WTC11 (cell line): Measurements from ENCODE around the gene EFS. TPM values are rescaled to one million over a fixed set of nuclear protein-coding genes. Genes with fewer than 3 reads are reported as not detected.

Experiments used
- ATAC-seq: fragments of 200-7000 bp; cut with Tn5 transposase; 2 replicates; pipeline ENCODE4 v1.10.0; 2021; ENCODE audit warnings: mild to moderate bottlenecking, moderate library complexity
- CTCF ChIA-PET: fragments of 300-600 bp; sonication (Branson Sonifier 250); formaldehyde crosslinking; loops from one replicate; lab custom pipeline; 2021; ENCODE audit warnings: antibody characterized with exemption; lab: Charles Lee
- POLR2A ChIA-PET: fragments of 350-600 bp; sonication (Branson Sonifier 250); formaldehyde crosslinking; loops from one replicate; lab custom pipeline; 2021; ENCODE audit warnings: antibody characterized with exemption; lab: Charles Lee
- DNase-seq: peaks from one replicate; pipeline ENCODE4 v3.0.0; 2021; ENCODE audit warnings: low spot score
- H3K27ac Mint-ChIP-seq: 2 replicates; pipeline ENCODE4 v1.8.0; 2021; ENCODE audit warnings: mixed read lengths
- H3K27me3 Mint-ChIP-seq: 2 replicates; pipeline ENCODE4 v1.8.0; 2021; ENCODE audit warnings: low read depth, mild to moderate bottlenecking, moderate library complexity, mixed read lengths
- H3K36me3 Mint-ChIP-seq: 2 replicates; pipeline ENCODE4 v1.8.0; 2021; ENCODE audit warnings: mixed read lengths
- H3K4me1 Mint-ChIP-seq: 2 replicates; pipeline ENCODE4 v1.8.0; 2022; ENCODE audit warnings: mixed read lengths
- H3K4me3 Mint-ChIP-seq: 2 replicates; pipeline ENCODE4 v1.8.0; 2021; ENCODE audit warnings: mild to moderate bottlenecking, moderate library complexity, mixed read lengths
- H3K9me3 Mint-ChIP-seq: 2 replicates; pipeline ENCODE4 v1.8.0; 2021; ENCODE audit warnings: mixed read lengths
- ATF1 ChIP-seq: sonication (generic); formaldehyde crosslinking; IDR thresholded peaks from 2 replicates; pipeline ENCODE4 v1.8.1; 2023; ENCODE audit warnings: mild to moderate bottlenecking, moderate library complexity, missing genetic modification reagents
- CREB1 ChIP-seq: sonication (generic); formaldehyde crosslinking; IDR thresholded peaks from 2 replicates; pipeline ENCODE4 v1.8.0; 2023; ENCODE audit warnings: mild to moderate bottlenecking, missing genetic modification reagents
- ESRRA ChIP-seq: sonication (generic); formaldehyde crosslinking; IDR thresholded peaks from 2 replicates; pipeline ENCODE4 v1.8.1; 2022; ENCODE audit warnings: mild to moderate bottlenecking, missing genetic modification reagents, borderline replicate concordance
- FOXJ3 ChIP-seq: sonication (generic); formaldehyde crosslinking; IDR thresholded peaks from 2 replicates; pipeline ENCODE4 v1.9.0; 2021; ENCODE audit warnings: missing genetic modification reagents, mild to moderate bottlenecking, borderline replicate concordance
- GRHL2 ChIP-seq: fragments of 250-450 bp; sonication (Bioruptor Pico); IDR thresholded peaks from 2 replicates; pipeline ENCODE4 v1.8.0; 2022; ENCODE audit warnings: mild to moderate bottlenecking, moderate library complexity; ENCODE audit not compliant: insufficient replicate concordance, severe bottlenecking
- HMGXB4 ChIP-seq: sonication (generic); formaldehyde crosslinking; IDR thresholded peaks from 2 replicates; pipeline ENCODE4 v1.8.1; 2023; ENCODE audit warnings: mild to moderate bottlenecking, moderate library complexity, missing genetic modification reagents
- MXD4 ChIP-seq: fragments of 250-450 bp; sonication (Bioruptor Pico); IDR thresholded peaks from 2 replicates; pipeline ENCODE4 v1.8.0; 2021; ENCODE audit warnings: mild to moderate bottlenecking, moderate library complexity, borderline replicate concordance
- MYBL2 ChIP-seq: sonication (generic); formaldehyde crosslinking; IDR thresholded peaks from 2 replicates; pipeline ENCODE4 v1.8.1; 2023; ENCODE audit warnings: mild to moderate bottlenecking, moderate library complexity, missing genetic modification reagents
- NR3C1 ChIP-seq: sonication (generic); formaldehyde crosslinking; conservative IDR thresholded peaks from 2 replicates; pipeline ENCODE4 v1.8.1; 2023; ENCODE audit warnings: low read depth, mild to moderate bottlenecking, missing genetic modification reagents
- PRDM15 ChIP-seq: sonication (generic); formaldehyde crosslinking; IDR thresholded peaks from 2 replicates; pipeline ENCODE4 v1.8.0; 2022; ENCODE audit warnings: missing genetic modification reagents
- RORB ChIP-seq: fragments of 250-450 bp; sonication (Bioruptor Pico); IDR thresholded peaks from 2 replicates; pipeline ENCODE4 v1.9.0; 2021; ENCODE audit warnings: mild to moderate bottlenecking
- SOX15 ChIP-seq: fragments of 250-450 bp; sonication (Bioruptor Pico); IDR thresholded peaks from 2 replicates; pipeline ENCODE4 v1.9.0; 2021; ENCODE audit warnings: mild to moderate bottlenecking
- ZBTB21 ChIP-seq: sonication (generic); formaldehyde crosslinking; IDR thresholded peaks from 2 replicates; pipeline ENCODE4 v1.8.1; 2023; ENCODE audit warnings: mild to moderate bottlenecking, missing genetic modification reagents, borderline replicate concordance
- ZNF138 ChIP-seq: sonication (generic); formaldehyde crosslinking; conservative IDR thresholded peaks from 2 replicates; pipeline ENCODE4 v1.8.1; 2022; ENCODE audit warnings: mild to moderate bottlenecking, moderate library complexity, missing genetic modification reagents
- ZNF232 ChIP-seq: sonication (generic); formaldehyde crosslinking; IDR thresholded peaks from 2 replicates; pipeline ENCODE4 v1.8.0; 2022; ENCODE audit warnings: mild to moderate bottlenecking, missing genetic modification reagents
- ZNF263 ChIP-seq: sonication (generic); formaldehyde crosslinking; IDR thresholded peaks from 2 replicates; pipeline ENCODE4 v1.8.1; 2022; ENCODE audit warnings: low read depth, mild to moderate bottlenecking, moderate library complexity, missing genetic modification reagents
- ZNF416 ChIP-seq: fragments of 250-450 bp; sonication (Bioruptor Pico); IDR thresholded peaks from 2 replicates; pipeline ENCODE4 v1.9.0; 2021; ENCODE audit warnings: mild to moderate bottlenecking, inconsistent platforms
- ZNF425 ChIP-seq: fragments of 250-450 bp; sonication (Bioruptor Pico); conservative IDR thresholded peaks from 2 replicates; pipeline ENCODE4 v1.9.0; 2021; ENCODE audit warnings: mild to moderate bottlenecking
- ZNF671 ChIP-seq: fragments of 250-450 bp; sonication (Bioruptor Pico); IDR thresholded peaks from 2 replicates; pipeline ENCODE4 v1.8.0; 2021; ENCODE audit warnings: mild to moderate bottlenecking
- total RNA-seq: library from RNA; stranded (reverse); gene quantifications from 3 replicates; pipeline ENCODE4 v1.2.3, GENCODE V29; 2021
- TF ChIP-seq, protein P1 (sequence below): sonication (generic); formaldehyde crosslinking; conservative IDR thresholded peaks from 2 replicates; pipeline ENCODE4 v1.8.1; 2023; ENCODE audit warnings: mild to moderate bottlenecking, low read depth, missing genetic modification reagents, moderate library complexity
- TF ChIP-seq, protein P2 (sequence below): fragments of 250-450 bp; sonication (Bioruptor Pico); IDR thresholded peaks from 2 replicates; pipeline ENCODE4 v1.9.0; 2021; ENCODE audit warnings: moderate library complexity, mild to moderate bottlenecking, inconsistent platforms, borderline replicate concordance

EFS gene
- total RNA-seq, 1 experiment from 2014 or later = 35.3 TPM

GRCh38 chr14:23373041-23373440 is 8.1 kb upstream of the EFS start:
- no peaks in the 10 kb centered on the region for H3K9me3 Mint-ChIP-seq
- no peak overlapping the region for H3K4me3 Mint-ChIP-seq
- no peaks in the 10 kb centered on the region for H3K36me3 Mint-ChIP-seq
- ChIA-PET POLR2A (no interaction called here), CTCF (interaction anchor here (1.0 kb wide), 1 partner anchor 25 kb away, joined by 3 read pairs; no protein-coding TSS in a partner anchor)
- H3K27ac Mint-ChIP-seq = no peak overlapping the region
- no peak for DNase-seq
- TF ChIP-seq ZNF425 (CRISPR knock-in tag) (no peak), ZNF416 (CRISPR knock-in tag) (no peak)
- H3K27me3 Mint-ChIP-seq = peaks cover 66% of the 10 kb centered on the region
- no peak for ATAC-seq
- H3K4me1 Mint-ChIP-seq = peaks cover 7% of the 10 kb centered on the region

DNA sequence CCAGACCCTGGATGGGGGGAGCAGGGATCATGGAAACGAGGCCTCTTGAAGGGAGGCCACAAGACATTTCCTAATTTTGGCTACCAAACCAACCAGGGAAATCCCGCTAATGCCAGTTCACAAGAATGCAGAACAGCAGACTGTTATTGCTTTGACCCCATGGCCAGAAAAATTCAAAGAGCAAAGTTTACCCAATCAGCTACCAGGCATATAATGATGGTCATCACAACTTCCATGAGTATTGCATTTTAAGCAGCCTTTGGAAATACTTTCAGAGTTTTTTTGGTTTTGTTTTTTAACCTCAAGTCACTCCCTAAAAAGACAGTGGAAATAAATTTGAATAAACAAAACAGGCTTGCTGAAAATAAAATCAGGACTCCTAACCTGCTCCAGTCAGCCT is 7.5 kb upstream of the EFS start, which contains the start of gene IL25:
Gene IL25 (plus strand): TSS at position 301 of the 400 bp plus-strand sequence.
- no peak within 1 kb of the TSS for H3K27ac Mint-ChIP-seq
- DNase-seq (no peak), ATAC-seq (no peak)
- no peaks in the 10 kb centered on the region for H3K9me3 Mint-ChIP-seq
- peaks cover 7% of the 10 kb centered on the region for H3K4me1 Mint-ChIP-seq
- TF ChIP-seq ZNF263 (CRISPR knock-in tag) (no peak), GRHL2 (CRISPR knock-in tag) (no peak), RORB (CRISPR knock-in tag) (no peak), SOX15 (CRISPR knock-in tag) (no peak), HMGXB4 (no peak), ESRRA (CRISPR knock-in tag) (no peak), PRDM15 (no peak)
- H3K27me3 Mint-ChIP-seq = peaks cover 66% of the 10 kb centered on the region
- no peak within 1 kb of the TSS for H3K4me3 Mint-ChIP-seq
- no peaks in the 10 kb centered on the region for H3K36me3 Mint-ChIP-seq
- ChIA-PET POLR2A (interaction anchor here (0.7 kb wide), 1 partner anchor 1962 kb away, joined by 3 read pairs; no protein-coding TSS in a partner anchor), CTCF (interaction anchor here (1.0 to 7.7 kb wide), 2 partner anchors 9 to 24 kb away, joined by 3 to 82 read pairs; no protein-coding TSS in a partner anchor)

DNA sequence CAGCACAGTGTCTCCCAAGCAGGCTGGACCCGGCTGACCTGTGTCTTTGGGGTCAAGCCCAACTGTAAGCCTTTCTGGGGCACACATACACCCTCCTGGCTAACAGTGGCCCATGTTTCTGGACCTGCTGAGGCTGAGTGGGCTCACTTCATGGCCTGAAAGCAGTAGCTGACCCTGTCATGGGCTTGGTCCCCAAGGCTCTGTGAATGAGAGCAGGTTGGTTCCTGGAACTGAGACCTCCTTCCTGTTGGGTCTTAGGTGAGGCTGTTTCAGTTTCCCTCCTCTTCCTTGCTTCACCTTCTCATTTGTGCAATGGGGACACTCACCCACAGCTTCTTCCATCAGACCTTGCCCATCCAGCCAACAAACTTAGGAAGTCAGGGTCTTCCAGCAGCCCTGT is 6.9 kb upstream of the EFS start:
- H3K9me3 Mint-ChIP-seq = no peaks in the 10 kb centered on the region
- H3K4me3 Mint-ChIP-seq = no peak overlapping the region
- TF ChIP-seq MYBL2 = no peak
- TF ChIP-seq FOXJ3 (CRISPR knock-in tag) = no peak
- no peak for TF ChIP-seq ATF1 (CRISPR knock-in tag)
- TF ChIP-seq, protein P1, sequence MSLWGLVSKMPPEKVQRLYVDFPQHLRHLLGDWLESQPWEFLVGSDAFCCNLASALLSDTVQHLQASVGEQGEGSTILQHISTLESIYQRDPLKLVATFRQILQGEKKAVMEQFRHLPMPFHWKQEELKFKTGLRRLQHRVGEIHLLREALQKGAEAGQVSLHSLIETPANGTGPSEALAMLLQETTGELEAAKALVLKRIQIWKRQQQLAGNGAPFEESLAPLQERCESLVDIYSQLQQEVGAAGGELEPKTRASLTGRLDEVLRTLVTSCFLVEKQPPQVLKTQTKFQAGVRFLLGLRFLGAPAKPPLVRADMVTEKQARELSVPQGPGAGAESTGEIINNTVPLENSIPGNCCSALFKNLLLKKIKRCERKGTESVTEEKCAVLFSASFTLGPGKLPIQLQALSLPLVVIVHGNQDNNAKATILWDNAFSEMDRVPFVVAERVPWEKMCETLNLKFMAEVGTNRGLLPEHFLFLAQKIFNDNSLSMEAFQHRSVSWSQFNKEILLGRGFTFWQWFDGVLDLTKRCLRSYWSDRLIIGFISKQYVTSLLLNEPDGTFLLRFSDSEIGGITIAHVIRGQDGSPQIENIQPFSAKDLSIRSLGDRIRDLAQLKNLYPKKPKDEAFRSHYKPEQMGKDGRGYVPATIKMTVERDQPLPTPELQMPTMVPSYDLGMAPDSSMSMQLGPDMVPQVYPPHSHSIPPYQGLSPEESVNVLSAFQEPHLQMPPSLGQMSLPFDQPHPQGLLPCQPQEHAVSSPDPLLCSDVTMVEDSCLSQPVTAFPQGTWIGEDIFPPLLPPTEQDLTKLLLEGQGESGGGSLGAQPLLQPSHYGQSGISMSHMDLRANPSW = no peak
- TF ChIP-seq RORB (CRISPR knock-in tag) = no peak
- TF ChIP-seq CREB1 = no peak
- TF ChIP-seq, protein P2, sequence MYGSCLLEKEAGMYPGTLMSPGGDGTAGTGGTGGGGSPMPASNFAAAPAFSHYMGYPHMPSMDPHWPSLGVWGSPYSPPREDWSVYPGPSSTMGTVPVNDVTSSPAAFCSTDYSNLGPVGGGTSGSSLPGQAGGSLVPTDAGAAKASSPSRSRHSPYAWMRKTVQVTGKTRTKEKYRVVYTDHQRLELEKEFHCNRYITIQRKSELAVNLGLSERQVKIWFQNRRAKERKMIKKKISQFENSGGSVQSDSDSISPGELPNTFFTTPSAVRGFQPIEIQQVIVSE (CRISPR knock-in tag) = no peak
- no peak for TF ChIP-seq NR3C1 (CRISPR knock-in tag)
- no peak for TF ChIP-seq MXD4
- no peak for TF ChIP-seq ZNF232 (CRISPR knock-in tag)
- TF ChIP-seq ZNF671 (CRISPR knock-in tag) = no peak
- no peak for TF ChIP-seq ZBTB21
- TF ChIP-seq ZNF138 (CRISPR knock-in tag) = no peak
- H3K27me3 Mint-ChIP-seq = peaks cover 66% of the 10 kb centered on the region
- CTCF ChIA-PET = interaction anchor here (0.6 to 7.7 kb wide), 3 partner anchors 9 to 96 kb away, joined by 3 to 82 read pairs (median 3); no protein-coding TSS in a partner anchor
- peaks cover 12% of the 10 kb centered on the region for H3K4me1 Mint-ChIP-seq
- DNase-seq (no peak), ATAC-seq (no peak)
- POLR2A ChIA-PET = interaction anchor here (0.7 kb wide), 1 partner anchor 1963 kb away, joined by 3 read pairs; no protein-coding TSS in a partner anchor
- no peak overlapping the region for H3K27ac Mint-ChIP-seq
- no peaks in the 10 kb centered on the region for H3K36me3 Mint-ChIP-seq
